ENCODE measurements around the gene OR2AK2. TPM values are rescaled to one million over a fixed set of nuclear protein-coding genes. Genes with fewer than 3 reads are reported as not detected.

The OR2AK2 gene
- total RNA-seq (2022) = not detected in 2 replicates
- not detected for Bru-seq, nascent RNA
- BruChase-seq, experiment 1, labeled RNA remaining after a 2-hour chase = not detected
- not detected for BruChase-seq, experiment 2, labeled RNA remaining after a 6-hour chase
- long read RNA-seq = 0 reads

DNA sequence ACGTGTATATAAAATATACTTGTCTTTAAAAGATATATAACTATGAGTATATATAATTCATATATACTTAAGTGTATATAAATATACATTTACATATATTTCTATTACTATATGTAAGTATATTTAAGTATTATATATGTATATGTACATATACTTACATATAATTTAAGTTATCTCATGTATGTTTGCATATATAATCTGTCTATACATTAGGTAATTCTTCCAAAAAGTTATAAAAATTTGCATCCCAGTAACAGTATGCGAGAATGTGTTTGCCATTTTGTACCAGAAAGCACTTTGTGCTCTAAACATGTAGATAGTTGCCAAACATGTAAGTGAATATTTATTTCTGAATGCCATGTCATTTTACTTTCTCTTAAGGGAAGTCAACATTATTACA is at the start of gene OR2AK2:
OR2AK2 (plus strand) TSS at position 301 of the 400 bp plus-strand sequence. CDS start 144 bp downstream, outside the sequence.
- H3K9me3 Mint-ChIP-seq (ENCODE audit: unreplicated experiment) = peaks cover 21% of the 10 kb centered on the region
- H3K27me3 ChIP-seq (replicated peaks; ENCODE audit: control insufficient read depth, insufficient read depth, low read length) = no peaks in the 10 kb centered on the region
- intact Hi-C loops (cut with micrococcal nuclease; ENCODE audit: unreplicated experiment) = no loop called here
- H3K36me3 Mint-ChIP-seq (ENCODE audit: insufficient read depth, unreplicated experiment) = no peaks in the 10 kb centered on the region
- H3K4me3 Mint-ChIP-seq (ENCODE audit: unreplicated experiment) = no peak within 1 kb of the TSS
- H3K36me3 ChIP-seq (ENCODE audit: control insufficient read depth, insufficient read depth, low read length) = no peaks in the 10 kb centered on the region
- H3K27me3 Mint-ChIP-seq (ENCODE audit: insufficient read depth, unreplicated experiment) = no peaks in the 10 kb centered on the region
- ChIA-PET CTCF (no interaction called here), POLR2A (no interaction called here)
- no peak within 1 kb of the TSS for H3K27ac Mint-ChIP-seq (ENCODE audit: unreplicated experiment)
- no peak within 1 kb of the TSS for H3K4me3 ChIP-seq (ENCODE audit: low read depth, low read length)
- H3K4me1 Mint-ChIP-seq (ENCODE audit: low read depth, unreplicated experiment) = no peaks in the 10 kb centered on the region
- DNase-seq = no peak
- no peaks in the 10 kb centered on the region for H3K9me3 ChIP-seq
- no peaks in the 10 kb centered on the region for H3K4me1 ChIP-seq
- no TSS peak for BruUV-seq (replicated peaks)
- TF ChIP-seq, protein P1, sequence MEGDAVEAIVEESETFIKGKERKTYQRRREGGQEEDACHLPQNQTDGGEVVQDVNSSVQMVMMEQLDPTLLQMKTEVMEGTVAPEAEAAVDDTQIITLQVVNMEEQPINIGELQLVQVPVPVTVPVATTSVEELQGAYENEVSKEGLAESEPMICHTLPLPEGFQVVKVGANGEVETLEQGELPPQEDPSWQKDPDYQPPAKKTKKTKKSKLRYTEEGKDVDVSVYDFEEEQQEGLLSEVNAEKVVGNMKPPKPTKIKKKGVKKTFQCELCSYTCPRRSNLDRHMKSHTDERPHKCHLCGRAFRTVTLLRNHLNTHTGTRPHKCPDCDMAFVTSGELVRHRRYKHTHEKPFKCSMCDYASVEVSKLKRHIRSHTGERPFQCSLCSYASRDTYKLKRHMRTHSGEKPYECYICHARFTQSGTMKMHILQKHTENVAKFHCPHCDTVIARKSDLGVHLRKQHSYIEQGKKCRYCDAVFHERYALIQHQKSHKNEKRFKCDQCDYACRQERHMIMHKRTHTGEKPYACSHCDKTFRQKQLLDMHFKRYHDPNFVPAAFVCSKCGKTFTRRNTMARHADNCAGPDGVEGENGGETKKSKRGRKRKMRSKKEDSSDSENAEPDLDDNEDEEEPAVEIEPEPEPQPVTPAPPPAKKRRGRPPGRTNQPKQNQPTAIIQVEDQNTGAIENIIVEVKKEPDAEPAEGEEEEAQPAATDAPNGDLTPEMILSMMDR (IDR thresholded peaks at IDR 0.05; ENCODE audit: insufficient read depth in 1 of 2, low read depth in 1 of 2, low read length in 1 of 2, severe bottlenecking in 1 of 2, unreplicated experiment in 1 of 2) = no peak

DNA sequence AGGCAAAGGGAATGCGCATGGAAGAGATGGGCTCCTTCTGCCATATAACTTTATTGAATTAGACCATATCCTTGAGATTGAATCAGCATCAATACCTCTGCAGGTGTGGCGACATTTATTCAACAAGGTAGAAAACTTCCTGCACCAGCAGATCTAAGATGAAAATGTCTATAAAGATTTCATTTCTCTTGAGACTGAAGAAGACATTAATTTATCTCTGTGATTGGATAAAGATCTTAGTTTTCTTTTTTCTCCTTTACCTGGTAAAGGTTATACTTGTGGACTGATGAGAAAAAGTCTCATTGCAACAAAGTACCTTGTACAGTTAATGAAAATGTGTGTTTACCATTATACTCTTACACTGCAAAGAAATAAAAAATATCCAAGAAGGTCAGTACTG is 45.1 kb upstream of the OR2AK2 start, which contains the start of gene OR2T8:
OR2T8 (plus strand) TSS at position 301 of the 400 bp plus-strand sequence. CDS start 766 bp downstream, outside the sequence.
- ChIA-PET CTCF (no interaction called here), POLR2A (no interaction called here)
- H3K4me1 ChIP-seq = no peaks in the 10 kb centered on the region
- H3K4me3 ChIP-seq (ENCODE audit: low read depth, low read length) = no peak within 1 kb of the TSS
- no peaks in the 10 kb centered on the region for H3K27me3 ChIP-seq (replicated peaks; ENCODE audit: control insufficient read depth, insufficient read depth, low read length)
- no peak within 1 kb of the TSS for H3K27ac Mint-ChIP-seq (ENCODE audit: unreplicated experiment)
- TF ChIP-seq, protein P1 (IDR thresholded peaks at IDR 0.05; ENCODE audit: insufficient read depth in 1 of 2, low read depth in 1 of 2, low read length in 1 of 2, severe bottlenecking in 1 of 2, unreplicated experiment in 1 of 2) = no peak
- no peak within 1 kb of the TSS for H3K4me3 Mint-ChIP-seq (ENCODE audit: unreplicated experiment)
- DNase-seq = no peak
- intact Hi-C loops (cut with micrococcal nuclease; ENCODE audit: unreplicated experiment) = no loop called here
- H3K36me3 ChIP-seq (ENCODE audit: control insufficient read depth, insufficient read depth, low read length) = no peaks in the 10 kb centered on the region
- no peaks in the 10 kb centered on the region for H3K9me3 Mint-ChIP-seq (ENCODE audit: unreplicated experiment)
- no peaks in the 10 kb centered on the region for H3K9me3 ChIP-seq
- BruUV-seq (replicated peaks) = no TSS peak
- H3K4me1 Mint-ChIP-seq (ENCODE audit: low read depth, unreplicated experiment) = no peaks in the 10 kb centered on the region
- no peaks in the 10 kb centered on the region for H3K36me3 Mint-ChIP-seq (ENCODE audit: insufficient read depth, unreplicated experiment)
- H3K27me3 Mint-ChIP-seq (ENCODE audit: insufficient read depth, unreplicated experiment) = peaks cover 5% of the 10 kb centered on the region

GRCh38 chr1:247923941-247924340 is 41.1 kb upstream of the OR2AK2 start:
- no peaks in the 10 kb centered on the region for H3K4me1 ChIP-seq
- H3K27me3 ChIP-seq (replicated peaks; ENCODE audit: control insufficient read depth, insufficient read depth, low read length) = no peaks in the 10 kb centered on the region
- Mint-ChIP-seq H3K27me3 (ENCODE audit: insufficient read depth, unreplicated experiment) (peaks cover 5% of the 10 kb centered on the region), H3K36me3 (ENCODE audit: insufficient read depth, unreplicated experiment) (no peaks in the 10 kb centered on the region), H3K27ac (ENCODE audit: unreplicated experiment) (no peak overlapping the region), H3K9me3 (ENCODE audit: unreplicated experiment) (no peaks in the 10 kb centered on the region), H3K4me3 (ENCODE audit: unreplicated experiment) (no peak overlapping the region), H3K4me1 (ENCODE audit: low read depth, unreplicated experiment) (no peaks in the 10 kb centered on the region)
- no peaks in the 10 kb centered on the region for H3K36me3 ChIP-seq (ENCODE audit: control insufficient read depth, insufficient read depth, low read length)
- BruUV-seq (replicated peaks) = no TSS peak
- DNase-seq = no peak
- intact Hi-C loops (cut with micrococcal nuclease; ENCODE audit: unreplicated experiment) = no loop called here
- H3K4me3 ChIP-seq (ENCODE audit: low read depth, low read length) = no peak overlapping the region
- TF ChIP-seq, protein P1 (IDR thresholded peaks at IDR 0.05; ENCODE audit: insufficient read depth in 1 of 2, low read depth in 1 of 2, low read length in 1 of 2, severe bottlenecking in 1 of 2, unreplicated experiment in 1 of 2) = no peak
- ChIA-PET CTCF (no interaction called here), POLR2A (no interaction called here)
- H3K9me3 ChIP-seq = no peaks in the 10 kb centered on the region
